Astrocyte of the cerebellum (primary cell): ENCODE results near the gene PPM1H.

Experiments
- DNase-seq: peaks from one replicate; pipeline ENCODE4 v3.0.0-alpha.2; 2011; ENCODE audit warnings: low read depth
- H3K4me3 ChIP-seq: 2 replicates; pipeline ENCODE4 v1.5.1; 2011; ENCODE audit warnings: mild to moderate bottlenecking, low read depth, low read length, moderate library complexity
- in situ Hi-C: cut with HindIII; loops from 2 replicates; pipeline ENCODE4 v1.10.0; 2017; ENCODE audit warnings: low sequenced_read_pairs
- TF ChIP-seq, protein P1 (sequence below): IDR thresholded peaks from 2 replicates; pipeline ENCODE4 v1.5.1; 2012; ENCODE audit warnings: low read length, low read depth, moderate library complexity, mild to moderate bottlenecking; ENCODE audit errors: missing control alignments

Gene PPM1H

DNA sequence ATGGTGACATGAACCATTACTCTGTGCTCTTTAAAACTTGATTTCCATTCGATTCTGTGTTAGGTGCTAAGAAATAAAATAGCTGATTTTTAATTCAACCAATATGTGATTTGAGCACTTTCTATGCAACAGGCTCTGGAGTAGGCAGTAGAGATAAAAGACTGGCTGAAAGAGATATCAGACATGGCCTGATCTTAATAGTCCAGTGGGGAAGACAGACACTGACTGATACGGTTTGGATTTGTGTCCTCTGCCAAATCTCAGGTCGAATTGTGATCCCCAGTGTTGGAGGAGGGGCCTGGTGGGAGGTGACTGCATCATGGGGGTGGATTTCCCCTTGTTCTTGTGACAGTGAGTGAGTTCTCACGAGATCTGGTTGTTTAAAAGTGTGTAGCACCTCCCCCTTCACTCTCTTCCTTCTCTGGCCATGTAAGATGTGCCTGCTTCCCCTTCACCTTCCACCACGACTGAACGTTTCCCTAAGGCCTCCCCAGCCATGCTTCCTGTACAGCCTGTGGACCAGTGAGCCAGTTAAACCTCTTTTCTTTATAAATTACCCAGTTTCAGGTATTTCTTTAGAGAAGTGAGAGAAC, 128.6 kb downstream of the PPM1H start:
- in situ Hi-C loops = no loop called here
- no peak for DNase-seq
- no peak overlapping the region for H3K4me3 ChIP-seq
- TF ChIP-seq, protein P1, sequence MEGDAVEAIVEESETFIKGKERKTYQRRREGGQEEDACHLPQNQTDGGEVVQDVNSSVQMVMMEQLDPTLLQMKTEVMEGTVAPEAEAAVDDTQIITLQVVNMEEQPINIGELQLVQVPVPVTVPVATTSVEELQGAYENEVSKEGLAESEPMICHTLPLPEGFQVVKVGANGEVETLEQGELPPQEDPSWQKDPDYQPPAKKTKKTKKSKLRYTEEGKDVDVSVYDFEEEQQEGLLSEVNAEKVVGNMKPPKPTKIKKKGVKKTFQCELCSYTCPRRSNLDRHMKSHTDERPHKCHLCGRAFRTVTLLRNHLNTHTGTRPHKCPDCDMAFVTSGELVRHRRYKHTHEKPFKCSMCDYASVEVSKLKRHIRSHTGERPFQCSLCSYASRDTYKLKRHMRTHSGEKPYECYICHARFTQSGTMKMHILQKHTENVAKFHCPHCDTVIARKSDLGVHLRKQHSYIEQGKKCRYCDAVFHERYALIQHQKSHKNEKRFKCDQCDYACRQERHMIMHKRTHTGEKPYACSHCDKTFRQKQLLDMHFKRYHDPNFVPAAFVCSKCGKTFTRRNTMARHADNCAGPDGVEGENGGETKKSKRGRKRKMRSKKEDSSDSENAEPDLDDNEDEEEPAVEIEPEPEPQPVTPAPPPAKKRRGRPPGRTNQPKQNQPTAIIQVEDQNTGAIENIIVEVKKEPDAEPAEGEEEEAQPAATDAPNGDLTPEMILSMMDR = no peak

DNA sequence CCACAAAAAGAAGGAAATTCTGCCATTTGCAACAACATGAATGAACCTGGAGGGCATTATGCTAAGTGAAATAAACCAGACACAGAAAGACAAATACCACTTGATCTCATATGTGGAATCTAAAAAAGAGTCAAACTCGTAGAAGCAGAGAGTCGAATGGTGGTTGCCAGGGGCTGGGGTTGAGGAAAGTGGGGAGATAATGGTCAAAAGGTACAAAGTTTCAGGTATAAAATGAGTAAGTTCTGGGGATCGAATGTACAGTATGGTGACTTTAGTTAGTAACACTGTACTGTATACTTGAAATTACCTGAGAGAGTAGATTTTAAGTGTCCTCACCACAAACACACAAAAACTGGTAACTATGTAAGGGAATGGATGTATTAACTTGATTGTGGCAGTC, 129.4 kb downstream of the PPM1H start:
- TF ChIP-seq, protein P1 = no peak
- in situ Hi-C loops = no loop called here
- no peak for DNase-seq
- no peak overlapping the region for H3K4me3 ChIP-seq

DNA sequence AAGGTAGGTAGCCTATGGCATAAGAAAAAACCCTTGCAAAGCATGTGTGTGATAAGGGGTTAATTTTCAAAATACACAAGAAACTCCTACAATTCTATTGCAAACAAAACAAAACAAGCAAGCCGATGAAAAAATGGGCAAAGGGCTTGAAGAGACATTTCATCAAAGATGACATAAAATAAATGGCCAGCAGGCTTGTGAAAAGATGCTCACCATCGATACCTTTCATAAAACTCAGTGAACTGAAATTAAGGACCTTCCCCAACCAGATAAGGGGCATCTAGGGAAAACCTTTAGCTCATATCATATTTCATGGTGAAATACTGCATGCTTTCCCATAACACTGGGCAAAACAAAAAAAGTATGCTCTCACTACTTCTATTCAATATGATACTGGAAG, 131.2 kb downstream of the PPM1H start:
- in situ Hi-C loops = no loop called here
- no peak overlapping the region for H3K4me3 ChIP-seq
- TF ChIP-seq, protein P1 = no peak
- DNase-seq = no peak

DNA sequence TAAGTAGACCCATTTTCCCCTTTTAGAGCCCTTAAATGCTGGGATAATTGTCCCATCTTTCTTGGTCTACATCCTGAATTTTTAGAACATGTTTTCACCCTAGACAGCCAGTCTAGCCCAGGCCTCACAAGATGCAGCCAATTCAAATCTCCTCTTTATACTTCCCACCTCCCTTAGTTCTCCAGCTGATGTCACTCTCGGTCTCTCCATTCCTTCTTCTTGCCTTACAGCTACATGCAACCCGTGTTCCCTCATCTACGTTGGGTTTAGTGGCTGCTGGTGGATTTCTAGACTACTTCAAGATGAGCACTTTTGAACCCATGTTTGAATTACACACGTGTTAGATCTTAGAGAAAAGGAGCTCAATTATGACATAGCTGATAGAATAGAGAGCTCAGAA, 132.0 kb downstream of the PPM1H start:
- TF ChIP-seq, protein P1 = peak; percentile 12
- in situ Hi-C loops = no loop called here
- DNase-seq = no peak
- H3K4me3 ChIP-seq = no peak overlapping the region

DNA sequence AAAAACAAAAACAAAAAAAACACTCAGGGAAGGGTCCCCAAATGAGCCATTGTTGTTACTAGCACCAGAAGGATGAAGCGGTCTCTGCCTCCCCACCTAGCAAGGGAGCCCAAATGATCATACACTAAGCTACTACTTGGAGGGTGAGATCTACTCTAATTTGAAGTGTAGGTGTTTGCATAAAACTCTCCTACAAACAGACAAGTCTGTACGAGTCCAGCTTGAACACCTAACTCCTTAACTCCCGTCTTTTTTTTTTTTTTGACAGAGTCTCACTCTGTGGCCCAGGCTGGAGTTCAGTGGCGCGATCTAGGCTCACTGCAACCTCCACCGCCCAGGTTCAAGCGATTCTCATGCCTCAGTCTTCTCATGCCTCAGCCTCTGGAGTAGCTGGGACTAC, 132.6 kb downstream of the PPM1H start:
- in situ Hi-C loops = no loop called here
- TF ChIP-seq, protein P1 = no peak
- DNase-seq = no peak
- H3K4me3 ChIP-seq = no peak overlapping the region

DNA sequence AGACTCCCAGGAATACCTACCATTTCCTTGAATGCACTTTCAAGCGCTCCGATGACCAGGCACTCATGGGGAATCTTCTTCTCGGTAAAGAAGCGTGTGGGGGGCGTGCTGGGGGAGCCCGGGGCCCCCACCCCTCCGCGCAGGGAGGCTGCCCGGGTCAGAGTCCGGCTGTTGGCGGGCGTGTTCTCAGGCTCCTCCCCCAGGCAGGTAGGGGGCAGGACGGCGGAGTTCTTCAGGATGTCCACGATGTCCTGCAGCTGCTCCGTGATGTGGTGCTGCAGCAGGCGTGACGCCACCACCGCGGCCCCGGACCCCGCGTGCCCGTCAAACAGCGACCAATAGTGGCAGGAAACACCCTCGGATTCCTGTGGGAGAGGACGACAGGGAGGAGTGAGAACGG, 133.2 kb downstream of the PPM1H start:
- no peak overlapping the region for H3K4me3 ChIP-seq
- in situ Hi-C loops = no loop called here
- DNase-seq = no peak
- TF ChIP-seq, protein P1 = no peak
